ENCODE measurements around the gene SF3B1.
A peak's percentile ranks its signal among the peaks of the same experiment; 100 is the strongest.
"Not testable (repeated sequence)": the region's sequence is repeated elsewhere in the genome, so short reads cannot be mapped to it uniquely, and the experiment has no call there.

SF3B1 gene

GRCh38 chr2:197450465-197450864 lies 15.6 kb upstream of the SF3B1 start:
- H3K27ac Mint-ChIP-seq = no peak overlapping the region
- H3K36me3 Mint-ChIP-seq = peaks cover under 1% of the 10 kb centered on the region
- H3K4me1 Mint-ChIP-seq = peaks cover 24% of the 10 kb centered on the region

GRCh38 chr2:197446844-197447243 lies 12.0 kb upstream of the SF3B1 start:
- Mint-ChIP-seq H3K4me1 (no peaks in the 10 kb centered on the region), H3K36me3 (no peaks in the 10 kb centered on the region), H3K27me3 (no peaks in the 10 kb centered on the region), H3K4me3 (no peak overlapping the region), H3K27ac (no peak overlapping the region), H3K9me3 (no peaks in the 10 kb centered on the region)
- ATAC-seq = no peak

More at GRCh38 chr2:197450465-197450864, 15.6 kb upstream of the SF3B1 start:
- ATAC-seq = no peak
- Mint-ChIP-seq H3K9me3 (no peaks in the 10 kb centered on the region), H3K4me3 (no peak overlapping the region), H3K27me3 (no peaks in the 10 kb centered on the region)

GRCh38 chr2:197445746-197446145 lies 10.9 kb upstream of the SF3B1 start:
- Mint-ChIP-seq H3K9me3 (no peaks in the 10 kb centered on the region), H3K4me1 (no peaks in the 10 kb centered on the region), H3K36me3 (no peaks in the 10 kb centered on the region), H3K4me3 (no peak overlapping the region), H3K27ac (no peak overlapping the region), H3K27me3 (no peaks in the 10 kb centered on the region)
- no peak for ATAC-seq

DNA sequence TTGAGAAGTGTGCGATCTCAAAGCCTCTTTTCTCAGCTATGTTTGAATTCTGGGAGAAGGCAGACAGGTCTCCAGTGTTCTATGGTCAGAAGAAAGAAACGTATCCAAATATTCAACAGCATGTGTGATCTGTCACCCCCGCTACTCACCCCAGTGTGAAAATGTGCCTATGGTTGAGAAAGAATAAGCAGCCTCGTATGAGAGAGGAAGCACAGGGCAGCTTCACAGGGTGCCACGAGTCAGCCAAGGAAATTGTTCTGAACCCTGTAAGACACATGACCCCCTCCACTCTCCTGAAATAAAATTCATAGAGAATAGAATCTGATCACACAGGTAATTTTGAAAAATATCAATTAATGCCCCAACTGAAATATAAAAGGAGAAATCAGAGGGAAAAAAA lies 8.0 kb upstream of the SF3B1 start:
- H3K9me3 Mint-ChIP-seq = no peaks in the 10 kb centered on the region
- H3K27ac Mint-ChIP-seq = no peak overlapping the region
- H3K4me3 Mint-ChIP-seq = no peak overlapping the region
- H3K4me1 Mint-ChIP-seq = no peaks in the 10 kb centered on the region
- H3K36me3 Mint-ChIP-seq = no peaks in the 10 kb centered on the region
- no peaks in the 10 kb centered on the region for H3K27me3 Mint-ChIP-seq
- no peak for ATAC-seq

DNA sequence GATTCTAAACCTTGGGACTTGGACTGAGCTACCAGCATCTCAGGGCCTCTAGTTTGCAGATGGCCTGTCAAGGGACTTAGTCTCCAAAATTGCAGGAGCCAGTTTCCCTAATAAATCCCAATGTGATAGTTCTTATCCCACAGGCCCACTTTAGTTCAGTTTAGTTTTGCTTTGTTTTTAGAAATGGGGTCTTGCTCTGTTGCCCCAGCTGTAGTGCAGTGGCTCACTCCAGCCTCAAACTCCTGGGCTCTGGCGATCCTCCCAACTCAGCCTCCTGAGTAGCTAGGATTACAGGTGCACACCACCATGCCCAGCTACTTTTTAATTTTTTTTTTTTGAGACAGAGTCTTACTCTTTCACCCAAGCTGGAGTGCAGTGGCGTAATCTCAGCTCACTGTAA lies 2.6 kb upstream of the SF3B1 start:
- H3K9me3 Mint-ChIP-seq = no peaks in the 10 kb centered on the region
- no peak overlapping the region for H3K27ac Mint-ChIP-seq
- no peak overlapping the region for H3K4me3 Mint-ChIP-seq
- peaks cover 32% of the 10 kb centered on the region for H3K4me1 Mint-ChIP-seq
- no peak for ATAC-seq
- no peaks in the 10 kb centered on the region for H3K27me3 Mint-ChIP-seq
- H3K36me3 Mint-ChIP-seq = peaks cover 10% of the 10 kb centered on the region

DNA sequence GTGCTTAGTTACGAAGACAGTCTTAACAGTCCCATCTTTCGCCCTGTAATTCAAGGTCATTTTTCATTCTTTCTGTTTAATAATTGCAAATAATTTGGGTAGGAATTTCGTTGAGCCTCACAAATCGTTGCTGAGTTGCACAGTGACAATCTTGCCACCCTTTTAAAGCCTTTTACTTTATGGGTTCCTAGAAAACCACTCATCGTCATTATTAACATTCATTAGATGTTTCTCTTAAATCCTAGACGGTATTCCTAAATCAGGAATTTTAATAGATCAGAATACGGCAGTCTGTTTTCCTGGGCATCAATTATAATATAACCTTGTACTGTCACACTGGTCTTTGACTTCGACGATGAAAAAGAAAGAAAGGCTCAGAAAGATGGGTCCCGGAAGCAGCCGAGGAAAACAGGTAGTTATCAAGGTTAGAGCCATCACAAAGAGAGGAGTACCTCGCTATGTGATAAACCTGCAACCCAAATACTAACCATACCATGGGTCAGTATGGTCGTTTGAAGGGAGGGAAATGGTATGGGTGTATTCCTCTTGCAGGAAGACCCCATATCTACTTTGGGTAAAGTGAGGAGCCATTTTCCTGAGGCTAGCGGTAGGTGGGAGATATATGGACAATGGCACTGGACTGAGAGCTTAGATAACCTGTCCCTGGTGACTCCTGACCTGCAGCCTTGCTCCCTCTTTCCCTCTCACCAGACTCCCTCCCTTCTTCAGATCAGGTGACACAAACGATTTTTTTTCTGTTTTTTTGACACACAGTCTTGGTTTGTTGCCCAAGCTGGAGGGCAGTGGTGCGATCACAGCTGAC lies 981 bp upstream of the SF3B1 start:
- peak overlapping the region; percentile 99 for H3K27ac Mint-ChIP-seq
- peaks cover 48% of the 10 kb centered on the region for H3K4me1 Mint-ChIP-seq
- H3K4me3 Mint-ChIP-seq = peak overlapping the region; percentile 90
- no peaks in the 10 kb centered on the region for H3K27me3 Mint-ChIP-seq
- H3K36me3 Mint-ChIP-seq = peaks cover 16% of the 10 kb centered on the region
- no peaks in the 10 kb centered on the region for H3K9me3 Mint-ChIP-seq
- ATAC-seq = no peak

GRCh38 chr2:197433780-197434438 lies 919 bp downstream of the SF3B1 start:
- Mint-ChIP-seq H3K9me3 (no peaks in the 10 kb centered on the region), H3K36me3 (peaks cover 18% of the 10 kb centered on the region), H3K4me3 (peak overlapping the region; percentile 90), H3K27ac (peak overlapping the region; percentile 99), H3K27me3 (no peaks in the 10 kb centered on the region), H3K4me1 (peaks cover 67% of the 10 kb centered on the region)
- ATAC-seq = no peak

GRCh38 chr2:197432527-197432926 lies 2.3 kb downstream of the SF3B1 start:
- not testable (repeated sequence) for H3K27me3 Mint-ChIP-seq, ATAC-seq, H3K27ac Mint-ChIP-seq, H3K9me3 Mint-ChIP-seq
- H3K4me1 Mint-ChIP-seq = peaks cover 72% of the 10 kb centered on the region
- H3K4me3 Mint-ChIP-seq = peak overlapping the region; percentile 71
- peaks cover 22% of the 10 kb centered on the region for H3K36me3 Mint-ChIP-seq

- H3K27me3 Mint-ChIP-seq = no peaks in the 10 kb centered on the region
- H3K4me1 Mint-ChIP-seq = peaks cover 75% of the 10 kb centered on the region
- H3K27ac Mint-ChIP-seq = peak overlapping the region; percentile 70
- peak overlapping the region; percentile 71 for H3K4me3 Mint-ChIP-seq
- H3K36me3 Mint-ChIP-seq = peaks cover 22% of the 10 kb centered on the region
- ATAC-seq = no peak
- no peaks in the 10 kb centered on the region for H3K9me3 Mint-ChIP-seq
These were observed 3.0 kb downstream of the SF3B1 start for GRCh38 chr2:197431858-197432257.

DNA sequence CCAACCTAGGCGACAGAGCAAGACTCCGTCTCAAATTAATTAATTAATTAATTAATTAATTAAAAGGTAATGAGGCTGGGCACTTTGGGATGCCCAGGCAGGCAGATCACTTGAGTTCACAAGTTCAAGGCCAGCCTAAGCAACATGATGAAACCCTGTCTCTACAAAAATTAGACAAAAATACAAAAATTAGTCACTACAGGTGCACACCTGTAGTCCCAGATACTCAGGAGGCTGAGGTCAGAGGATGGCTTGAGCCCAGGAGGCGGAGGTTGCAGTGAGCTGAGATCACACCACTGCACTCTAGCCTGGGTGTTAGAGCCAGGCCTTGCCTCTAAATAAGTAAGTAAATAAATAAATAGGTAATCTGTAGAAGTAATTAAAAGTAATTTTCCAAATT lies 6.8 kb downstream of the SF3B1 start:
- Mint-ChIP-seq H3K4me3 (no peak overlapping the region), H3K36me3 (peaks cover 20% of the 10 kb centered on the region), H3K4me1 (peaks cover 63% of the 10 kb centered on the region), H3K27me3 (no peaks in the 10 kb centered on the region), H3K27ac (no peak overlapping the region), H3K9me3 (no peaks in the 10 kb centered on the region)
- no peak for ATAC-seq

DNA sequence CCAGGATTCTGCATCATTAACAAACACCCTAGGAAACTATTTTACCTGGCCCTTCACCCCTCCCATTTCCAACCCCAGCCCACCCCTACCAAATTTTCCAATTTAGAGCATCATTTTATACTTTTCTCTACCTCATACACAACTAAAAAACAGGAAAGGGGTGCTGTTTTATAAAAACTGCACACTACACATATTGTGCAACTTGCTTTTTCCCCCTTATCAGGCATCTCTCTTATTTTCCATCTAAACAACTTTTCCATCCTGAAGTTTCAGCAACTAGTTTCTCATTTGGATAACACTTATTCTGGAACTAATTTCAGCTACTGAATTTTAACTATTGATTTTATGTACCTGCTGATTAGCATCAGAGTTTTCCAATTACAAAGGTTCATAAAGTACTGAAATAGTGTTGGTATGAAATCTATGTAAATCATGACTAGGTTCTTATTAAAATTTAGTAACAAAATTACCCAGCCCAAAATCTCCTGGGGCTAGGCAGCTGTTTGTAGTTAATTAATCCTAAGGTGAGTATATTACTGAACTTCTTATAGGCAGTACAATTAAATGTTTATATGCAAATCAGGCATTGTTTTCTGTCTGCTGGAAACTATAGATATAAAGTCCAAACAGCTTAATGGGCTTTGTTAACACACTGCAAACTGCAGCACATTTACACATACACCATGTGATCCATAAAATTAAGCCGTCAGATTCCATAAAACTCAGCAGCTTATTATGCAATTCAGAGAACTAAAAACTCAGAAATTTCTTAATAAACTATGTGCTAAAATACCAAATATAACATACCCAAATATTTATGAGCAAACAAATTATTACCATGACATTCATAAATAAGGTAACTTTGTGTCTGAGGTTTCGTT lies 7.9 kb downstream of the SF3B1 start:
- ATAC-seq = no peak
- Mint-ChIP-seq H3K9me3 (no peaks in the 10 kb centered on the region), H3K36me3 (peaks cover 20% of the 10 kb centered on the region), H3K4me1 (peaks cover 53% of the 10 kb centered on the region), H3K27me3 (no peaks in the 10 kb centered on the region), H3K27ac (peak overlapping the region; percentile 46), H3K4me3 (no peak overlapping the region)

DNA sequence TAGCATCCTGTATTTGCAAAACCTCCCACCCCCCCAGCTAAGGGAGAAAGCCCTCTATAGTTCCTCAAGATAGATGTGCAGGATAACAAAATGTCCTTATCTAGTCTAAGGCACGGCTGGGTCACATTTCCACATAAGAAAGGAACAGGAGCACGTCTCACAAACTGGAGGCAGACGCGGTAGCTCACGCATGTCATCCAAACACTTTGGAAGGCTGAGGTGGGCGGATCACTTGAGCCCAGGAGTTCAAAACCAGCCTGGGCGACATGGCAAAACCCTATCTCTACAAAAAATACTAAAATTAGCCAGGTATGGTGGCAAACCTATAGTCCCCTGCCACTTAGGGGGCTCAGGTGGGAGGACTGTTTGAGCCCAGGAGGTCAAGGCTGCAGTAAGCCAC lies 9.3 kb downstream of the SF3B1 start:
- Mint-ChIP-seq H3K4me3 (no peak overlapping the region), H3K27me3 (no peaks in the 10 kb centered on the region), H3K9me3 (no peaks in the 10 kb centered on the region), H3K4me1 (peaks cover 39% of the 10 kb centered on the region), H3K27ac (no peak overlapping the region), H3K36me3 (peaks cover 14% of the 10 kb centered on the region)
- ATAC-seq = no peak

DNA sequence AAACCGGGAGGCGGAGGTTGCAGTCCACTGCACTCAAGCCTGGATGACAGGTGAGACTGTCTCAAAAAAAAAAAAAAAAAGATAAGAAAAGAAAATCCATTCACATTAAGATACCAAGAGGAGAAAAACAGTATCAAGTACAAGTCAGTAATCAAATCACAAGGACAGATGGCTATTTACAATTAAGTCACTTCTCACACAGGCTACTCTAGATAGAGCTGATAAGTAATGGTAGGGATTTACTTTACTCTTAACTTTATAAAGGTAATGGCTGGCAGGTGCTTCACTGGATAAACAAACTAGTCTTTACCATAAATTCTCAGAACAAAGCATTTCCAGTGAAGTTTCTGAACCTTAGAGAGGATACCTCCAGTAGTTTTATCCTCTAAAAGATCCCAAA lies 11.5 kb downstream of the SF3B1 start:
- peaks cover 17% of the 10 kb centered on the region for H3K4me1 Mint-ChIP-seq
- peaks cover 13% of the 10 kb centered on the region for H3K36me3 Mint-ChIP-seq
- no peak overlapping the region for H3K27ac Mint-ChIP-seq
- H3K4me3 Mint-ChIP-seq = no peak overlapping the region
- H3K9me3 Mint-ChIP-seq = no peaks in the 10 kb centered on the region
- H3K27me3 Mint-ChIP-seq = no peaks in the 10 kb centered on the region
- no peak for ATAC-seq

- H3K36me3 Mint-ChIP-seq = peaks cover 33% of the 10 kb centered on the region
These were observed 15.4 kb downstream of the SF3B1 start for GRCh38 chr2:197419438-197419837.

GRCh38 chr2:197416268-197416667 lies 18.6 kb downstream of the SF3B1 start:
- Mint-ChIP-seq H3K27me3 (no peaks in the 10 kb centered on the region), H3K27ac (no peak overlapping the region), H3K9me3 (no peaks in the 10 kb centered on the region), H3K4me1 (no peaks in the 10 kb centered on the region), H3K36me3 (peaks cover 41% of the 10 kb centered on the region), H3K4me3 (no peak overlapping the region)
- ATAC-seq = no peak

More at GRCh38 chr2:197419438-197419837, 15.4 kb downstream of the SF3B1 start:
- H3K27ac Mint-ChIP-seq = no peak overlapping the region
- H3K9me3 Mint-ChIP-seq = no peaks in the 10 kb centered on the region
- no peaks in the 10 kb centered on the region for H3K4me1 Mint-ChIP-seq
- H3K27me3 Mint-ChIP-seq = no peaks in the 10 kb centered on the region
- ATAC-seq = no peak
- no peak overlapping the region for H3K4me3 Mint-ChIP-seq

Measured in stimulated activated memory B cell treated with anti-CD40 and anti-IgM and Interleukin-4, amounts not matched to agents 10 μg/mL and 1 μg/mL and 100 μg/mL, for 72 hours (primary cell).